Adrenal gland (tissue), 5 donors: Measurements from ENCODE around the gene CNTN5.

Source experiments
- CTCF ChIP-seq, 6 experiments: fragments of 450-650 bp in 4 of 6; fragments of 200-600 bp in 2 of 6; sonication (generic) in 1 of 6; IDR thresholded peaks; 1 replicate in 5 of 6; 2 replicates in 1 of 6; pipeline versions ENCODE4 v1.5.1 to v1.8.0; 2016 to 2021; ENCODE audit warnings: antibody characterized with exemption in 6 of 6, mild to moderate bottlenecking in 2 of 6, moderate library complexity in 1 of 6
- POLR2A ChIP-seq, 2 donors: fragments of 450-650 bp; IDR thresholded peaks; one replicate each; pipeline ENCODE4 v1.6.1; 2017; ENCODE audit warnings: antibody characterized with exemption in 2 of 2, mild to moderate bottlenecking in 2 of 2, moderate library complexity in 1 of 2
- donor health status: DM: no; HTN: no; CAD: no.

- TF ChIP-seq CTCF (IDR thresholded peaks at IDR 0.05) (no peak), POLR2A (IDR thresholded peaks at IDR 0.05) (no peak)
Observed at GRCh38 chr11:99708928-99709672, 688.4 kb downstream of the CNTN5 start.
